IMR-90 (cell line): ENCODE results near the gene FEV. TPM values are rescaled to one million over a fixed set of nuclear protein-coding genes. Genes with fewer than 3 reads are reported as not detected.

Experiments used
- ATAC-seq: fragments of 200-7000 bp; cut with Tn5 transposase; 2 replicates; pipeline ENCODE4 v1.9.1; 2020; ENCODE audit warnings: low read depth, mild to moderate bottlenecking, moderate library complexity
- BruUV-seq: library from RNA; stranded (reverse); fragments of 400-500 nt; replicated peaks from 2 replicates; lab custom pipeline; 2021; lab: Mats Ljungman, UMichigan
- CTCF ChIA-PET: fragments of 300-600 bp; formaldehyde crosslinking; extraction: SDS; loops from one replicate; lab custom pipeline; 2021; ENCODE audit warnings: antibody characterized with exemption; lab: Yijun Ruan, JAX
- POLR2A ChIA-PET: fragments of 300-600 bp; sonication (Branson Sonifier 250); formaldehyde crosslinking; loops from one replicate; lab custom pipeline; 2022; ENCODE audit warnings: antibody characterized with exemption; ENCODE audit not compliant: unreplicated experiment; lab: Charles Lee
- DNase-seq: peaks from one replicate; pipeline ENCODE4 v3.0.0; 2013
- H2AFZ ChIP-seq: replicated peaks from 2 replicates; pipeline ENCODE3; 2013; ENCODE audit warnings: low read length, mild to moderate bottlenecking; ENCODE audit not compliant: poor library complexity
- H2AK5ac ChIP-seq: 2 replicates; pipeline ENCODE4 v1.6.1; 2013; ENCODE audit warnings: low read depth, low read length, inconsistent platforms
- H2AK9ac ChIP-seq: replicated peaks from 2 replicates; pipeline ENCODE3; 2013; ENCODE audit warnings: mild to moderate bottlenecking, low read depth, low read length, moderate library complexity; ENCODE audit not compliant: poor library complexity
- H2BK120ac ChIP-seq: 2 replicates; pipeline ENCODE4 v1.6.1; 2013; ENCODE audit warnings: low read depth, low read length, inconsistent platforms
- H2BK15ac ChIP-seq: 3 replicates; pipeline ENCODE4 v1.6.1; 2013; ENCODE audit warnings: low read depth, low read length, inconsistent platforms
- H2BK20ac ChIP-seq: 2 replicates; pipeline ENCODE4 v1.6.1; 2013; ENCODE audit warnings: low read depth, mild to moderate bottlenecking, inconsistent platforms, low read length, moderate library complexity
- H2BK5ac ChIP-seq: 2 replicates; pipeline ENCODE4 v1.6.1; 2013; ENCODE audit warnings: mild to moderate bottlenecking, low read depth, low read length, inconsistent platforms; ENCODE audit not compliant: poor library complexity, severe bottlenecking
- H3K14ac ChIP-seq: replicated peaks from 2 replicates; pipeline ENCODE4 v1.6.1; 2013; ENCODE audit warnings: low read depth, low read length, inconsistent platforms
- H3K18ac ChIP-seq: 2 replicates; pipeline ENCODE4 v1.6.1; 2013; ENCODE audit warnings: low read depth, low read length, control low read depth
- H3K23ac ChIP-seq: 2 replicates; pipeline ENCODE4 v1.6.1; 2013; ENCODE audit warnings: low read depth, low read length, inconsistent platforms
- H3K27ac ChIP-seq: 2 replicates; pipeline ENCODE4 v1.5.1; 2013; ENCODE audit warnings: mild to moderate bottlenecking, control low read depth, low read length; ENCODE audit not compliant: insufficient read depth
- H3K27me3 ChIP-seq: 2 replicates; pipeline ENCODE4 v1.6.1; 2013; ENCODE audit warnings: low read length; ENCODE audit not compliant: control insufficient read depth, insufficient read depth
- H3K36me3 ChIP-seq: 2 replicates; pipeline ENCODE4 v1.6.1; 2013; ENCODE audit warnings: low read length, mixed read lengths; ENCODE audit not compliant: control insufficient read depth, insufficient read depth
- H3K4ac ChIP-seq: 2 replicates; pipeline ENCODE4 v1.6.1; 2013; ENCODE audit warnings: low read depth, low read length, inconsistent platforms
- H3K4me1 ChIP-seq: 2 replicates; pipeline ENCODE4 v1.6.1; 2013; ENCODE audit warnings: low read length, mixed read lengths; ENCODE audit not compliant: control insufficient read depth, insufficient read depth
- H3K4me2 ChIP-seq: 2 replicates; pipeline ENCODE4 v1.6.1; 2013; ENCODE audit warnings: low read depth, mild to moderate bottlenecking, control low read depth, low read length, moderate library complexity
- H3K4me3 ChIP-seq: 2 replicates; pipeline ENCODE4 v1.5.1; 2013; ENCODE audit warnings: low read depth, mild to moderate bottlenecking, control low read depth, low read length, moderate library complexity; ENCODE audit not compliant: insufficient read depth
- H3K56ac ChIP-seq: 2 replicates; pipeline ENCODE4 v1.6.1; 2013; ENCODE audit warnings: low read length, inconsistent platforms; ENCODE audit not compliant: insufficient read depth; ENCODE audit errors: extremely low read depth
- H3K79me1 ChIP-seq, 2 experiments: 2 replicates each; pipeline ENCODE4 v1.6.1; 2013; ENCODE audit warnings: low read length in 2 of 2, inconsistent platforms in 1 of 2, low read depth in 1 of 2
- H3K9ac ChIP-seq: 2 replicates; pipeline ENCODE4 v1.6.1; 2013; ENCODE audit warnings: low read depth, low read length, control low read depth
- H3K9me1 ChIP-seq: 2 replicates; pipeline ENCODE4 v1.6.1; 2013; ENCODE audit warnings: low read length, inconsistent platforms; ENCODE audit not compliant: insufficient read depth
- H3K9me3 ChIP-seq: 2 replicates; pipeline ENCODE4 v1.6.1; 2013; ENCODE audit warnings: low read length; ENCODE audit not compliant: control insufficient read depth, insufficient read depth
- H4K20me1 ChIP-seq: 2 replicates; pipeline ENCODE4 v1.6.1; 2013; ENCODE audit warnings: low read length, inconsistent platforms; ENCODE audit not compliant: insufficient read depth
- H4K5ac ChIP-seq: 2 replicates; pipeline ENCODE4 v1.6.1; 2013; ENCODE audit warnings: mild to moderate bottlenecking, low read depth, low read length, control low read depth
- H4K8ac ChIP-seq, 2 experiments: 2 replicates each; pipeline ENCODE4 v1.6.1; 2013; ENCODE audit warnings: low read depth in 2 of 2, low read length in 2 of 2, control low read depth in 1 of 2, inconsistent platforms in 1 of 2
- H4K91ac ChIP-seq: 2 replicates; pipeline ENCODE4 v1.6.1; 2013; ENCODE audit warnings: low read depth, low read length, inconsistent platforms; ENCODE audit not compliant: insufficient read depth
- BHLHE40 ChIP-seq: fragments of 150-350 bp; IDR thresholded peaks from 2 replicates; pipeline ENCODE4 v1.6.1; 2016; ENCODE audit warnings: mild to moderate bottlenecking, low read depth, low read length
- MAFK ChIP-seq: IDR thresholded peaks from 2 replicates; pipeline ENCODE4 v1.6.1; 2012; ENCODE audit warnings: low read depth, low read length, improper control_type of control experiment
- RAD21 ChIP-seq: IDR thresholded peaks from 2 replicates; pipeline ENCODE4 v1.6.1; 2012; ENCODE audit warnings: low read length, improper control_type of control experiment
- RFX5 ChIP-seq: IDR thresholded peaks from 2 replicates; pipeline ENCODE4 v1.8.0; 2012; ENCODE audit warnings: low read depth, mild to moderate bottlenecking, low read length, moderate library complexity
- WGBS, 2 experiments: methylation state at CpG; one replicate each; pipeline versions ENCODE4 v1.1.5 to v1.1.7; 2013; ENCODE audit warnings: missing lambda C conversion rate in 2 of 2; ENCODE audit not compliant: insufficient read length in 1 of 2; ENCODE audit errors: extremely low coverage in 2 of 2; 5-methylcytosine and 5-hydroxymethylcytosine counted together
- dilution Hi-C: fragments of 300-500 bp; cut with HindIII; formaldehyde crosslinking; loops from one replicate; pipeline ENCODE4 v1.14.3; 2018; ENCODE audit warnings: low sequenced_read_pairs; ENCODE audit not compliant: unreplicated experiment
- in situ Hi-C: fragments of 300-500 bp; cut with MboI; formaldehyde crosslinking; loops from 3 replicates; pipeline ENCODE4 v1.14.3; 2019; ENCODE audit warnings: low sequenced_read_pairs, inconsistent platforms, mixed read lengths
- intact Hi-C: fragments of 100-400 bp; cut with micrococcal nuclease; formaldehyde crosslinking; loops from 2 replicates; pipeline ENCODE4 v1.10.0; 2022
- polyA plus RNA-seq, 3 experiments: library from polyadenylated mRNA; depleted of rRNA; stranded (reverse); fragments of >200 nt; gene quantifications; 2 replicates each; pipeline ENCODE4 v1.2.3, GENCODE V29; 2012; ENCODE audit warnings: low replicate concordance in 1 of 3
- total RNA-seq: library from RNA; depleted of rRNA; stranded (reverse); fragments of >200 nt; gene quantifications from 2 replicates; pipeline ENCODE4 v1.2.3, GENCODE V29; 2012

The FEV gene
- total and polyA plus RNA-seq, 2 of the 4 experiments (the other 2 are of a cell fraction): not detected

GRCh38 chr2:219017201-219017931, 32.4 kb upstream of the FEV start (continued):
- no peak for TF ChIP-seq RAD21

GRCh38 chr2:219016721-219017120, 31.7 kb upstream of the FEV start:
- WGBS, 2 experiments: 83% methylated on average over 4 of the region's 11 CpGs; no CpG with 5 or more reads in 1 of the 2 experiments
- no peak overlapping the region for H3K4me2 ChIP-seq
- no peak overlapping the region for H3K18ac ChIP-seq
- no peak overlapping the region for H3K56ac ChIP-seq
- no peaks in the 10 kb centered on the region for H4K20me1 ChIP-seq
- H3K4ac ChIP-seq: no peak overlapping the region
- no peak overlapping the region for H2AK5ac ChIP-seq
- no peaks in the 10 kb centered on the region for H3K36me3 ChIP-seq
- H2BK15ac ChIP-seq: no peak overlapping the region
- no peak overlapping the region for H2BK5ac ChIP-seq
- no peak overlapping the region for H2AK9ac ChIP-seq
- H3K79me1 ChIP-seq: no peaks in the 10 kb centered on the region
- H2AFZ ChIP-seq: no peak overlapping the region
- H4K91ac ChIP-seq: no peak overlapping the region
- H3K23ac ChIP-seq: no peak overlapping the region
- POLR2A ChIA-PET: no interaction called here
- H3K9ac ChIP-seq: no peak overlapping the region
- H2BK120ac ChIP-seq: no peak overlapping the region
- DNase-seq (no peak), ATAC-seq (no peak)
- dilution Hi-C loops (no loop called here), in situ Hi-C loops (no loop called here), intact Hi-C loops (no loop called here)
- no peak overlapping the region for H3K27ac ChIP-seq
- no peak overlapping the region for H2BK20ac ChIP-seq
- H3K4me3 ChIP-seq: no peak overlapping the region
- no peaks in the 10 kb centered on the region for H3K9me3 ChIP-seq
- peaks cover 57% of the 10 kb centered on the region for H3K27me3 ChIP-seq
- H4K8ac ChIP-seq: no peak overlapping the region
- CTCF ChIA-PET: interaction anchor here (0.7 kb wide), 1 partner anchor 13 kb away, joined by 4 read pairs; no protein-coding TSS in a partner anchor
- H4K5ac ChIP-seq: no peak overlapping the region
- no peak for TF ChIP-seq RFX5
- TF ChIP-seq MAFK: no peak
- no peak for TF ChIP-seq BHLHE40
- H3K4me1 ChIP-seq: no peaks in the 10 kb centered on the region
- no TSS peak for BruUV-seq
- H3K14ac ChIP-seq: no peak overlapping the region
- peaks cover 3% of the 10 kb centered on the region; the same call in 1 of the 2 replicates for H3K9me1 ChIP-seq
